ENCODE data around the gene MRPL24. TPM values are rescaled to one million over a fixed set of nuclear protein-coding genes. Genes with fewer than 3 reads are reported as not detected.

MRPL24 gene
- 10 to 100 TPM; 58.8 to 67.0 TPM for total RNA-seq

GRCh38 chr1:156740741-156741480 is at the start of gene MRPL24:
MRPL24 (minus strand) TSS chr1:156741088; CDS start chr1:156738704, 2,384 bp downstream.
- Mint-ChIP-seq H3K27me3 (no peaks in the 10 kb centered on the region), H3K4me3 (peak within 1 kb of the TSS; percentile 98), H3K27ac (peak within 1 kb of the TSS; percentile 88), H3K4me1 (peaks cover 28% of the 10 kb centered on the region), H3K36me3 (ENCODE audit: low read depth) (peaks cover 92% of the 10 kb centered on the region), H3K9me3 (no peaks in the 10 kb centered on the region)
- ATAC-seq (replicated peaks): peak; percentile 84

GRCh38 chr1:156789621-156790318 is 48.9 kb upstream of the MRPL24 start:
- Mint-ChIP-seq H3K27ac (peak overlapping the region; percentile 67), H3K4me3 (no peak overlapping the region)
- no peak for ATAC-seq (replicated peaks)

DNA sequence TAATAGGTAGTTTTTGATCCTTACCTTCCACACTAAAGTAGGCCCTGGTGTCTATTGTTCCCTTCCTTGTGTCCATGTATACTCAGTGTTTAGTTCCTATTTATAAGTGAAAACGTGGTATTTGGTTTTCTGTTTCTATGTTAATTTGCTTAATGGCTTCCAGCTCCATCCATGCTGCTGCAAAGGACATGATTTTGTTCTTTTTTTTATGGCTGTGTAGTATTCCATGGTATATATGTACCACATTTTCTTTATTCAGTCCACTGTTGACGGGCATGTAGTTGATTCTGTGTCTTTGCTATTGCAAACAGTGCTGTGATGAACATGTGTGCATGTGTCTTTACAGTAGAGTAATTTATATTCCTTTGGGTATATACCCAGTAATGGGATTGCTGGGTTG is 47.2 kb upstream of the MRPL24 start:
- H3K4me3 Mint-ChIP-seq: no peak overlapping the region
- no peak overlapping the region for H3K27ac Mint-ChIP-seq
- no peak for ATAC-seq (replicated peaks)
- peaks cover 94% of the 10 kb centered on the region for H3K36me3 Mint-ChIP-seq (ENCODE audit: low read depth)
- H3K27me3 Mint-ChIP-seq: no peaks in the 10 kb centered on the region
- H3K4me1 Mint-ChIP-seq: peaks cover 5% of the 10 kb centered on the region
- no peaks in the 10 kb centered on the region for H3K9me3 Mint-ChIP-seq

More at GRCh38 chr1:156789621-156790318, 48.9 kb upstream of the MRPL24 start:
- H3K27me3 Mint-ChIP-seq: no peaks in the 10 kb centered on the region
- H3K9me3 Mint-ChIP-seq: no peaks in the 10 kb centered on the region
- peaks cover 5% of the 10 kb centered on the region for H3K4me1 Mint-ChIP-seq
- H3K36me3 Mint-ChIP-seq (ENCODE audit: low read depth): peaks cover 97% of the 10 kb centered on the region

DNA sequence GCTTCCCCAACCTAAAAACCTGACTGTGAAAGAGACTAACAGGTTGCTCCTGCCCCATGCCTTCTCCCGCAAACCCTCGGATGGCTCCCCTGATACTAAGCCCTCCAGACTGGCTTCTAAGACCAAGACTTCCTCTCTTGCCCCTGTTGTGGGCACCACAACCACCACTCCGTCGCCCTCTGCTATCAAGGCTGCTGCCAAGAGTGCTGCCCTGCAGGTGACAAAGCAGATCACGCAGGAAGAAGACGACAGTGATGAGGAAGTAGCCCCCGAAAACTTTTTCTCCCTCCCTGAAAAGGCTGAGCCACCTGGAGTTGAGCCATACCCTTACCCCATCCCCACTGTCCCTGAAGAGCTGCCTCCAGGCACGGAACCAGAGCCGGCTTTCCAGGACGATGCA is 45.8 kb upstream of the MRPL24 start:
- H3K36me3 Mint-ChIP-seq (ENCODE audit: low read depth): peaks cover 94% of the 10 kb centered on the region
- no peak for ATAC-seq (replicated peaks)
- H3K9me3 Mint-ChIP-seq: no peaks in the 10 kb centered on the region
- H3K4me3 Mint-ChIP-seq: no peak overlapping the region
- no peaks in the 10 kb centered on the region for H3K27me3 Mint-ChIP-seq
- peaks cover 14% of the 10 kb centered on the region for H3K4me1 Mint-ChIP-seq
- H3K27ac Mint-ChIP-seq: no peak overlapping the region

- Mint-ChIP-seq H3K36me3 (ENCODE audit: low read depth) (peaks cover 95% of the 10 kb centered on the region), H3K27me3 (no peaks in the 10 kb centered on the region), H3K4me3 (no peak overlapping the region), H3K9me3 (no peaks in the 10 kb centered on the region), H3K27ac (no peak overlapping the region), H3K4me1 (peaks cover 21% of the 10 kb centered on the region)
- no peak for ATAC-seq (replicated peaks)
These were observed 44.6 kb upstream of the MRPL24 start for GRCh38 chr1:156785458-156785857.

DNA sequence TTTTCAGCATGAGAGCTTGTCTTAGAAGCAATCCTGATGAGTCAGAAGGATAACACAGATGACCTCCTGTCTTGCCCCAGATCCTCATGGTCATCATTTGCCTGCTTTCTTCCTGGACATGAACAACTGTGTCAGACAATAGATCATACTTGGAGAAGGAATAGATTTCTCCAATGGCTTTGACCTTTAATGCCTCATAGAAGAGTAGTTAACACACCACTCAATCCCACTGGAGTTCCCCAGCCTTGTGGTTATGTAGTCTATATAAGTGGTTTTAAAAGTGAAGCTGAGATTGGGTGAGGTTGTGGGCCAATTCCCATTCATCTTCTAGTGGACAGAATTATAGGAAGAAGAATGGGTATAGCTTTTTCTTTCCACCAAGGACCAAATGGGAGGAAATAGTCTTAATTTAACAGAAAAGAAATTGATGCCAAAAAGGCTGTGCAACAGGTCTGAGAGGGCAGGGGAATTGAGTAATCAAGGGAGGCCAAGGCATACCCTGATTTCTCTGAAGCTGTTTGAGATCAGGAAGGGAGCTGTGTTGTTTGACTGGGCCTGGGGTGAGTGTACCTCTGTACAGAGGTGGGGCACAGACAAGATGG is 40.8 kb upstream of the MRPL24 start:
- Mint-ChIP-seq H3K9me3 (no peaks in the 10 kb centered on the region), H3K4me3 (no peak overlapping the region), H3K36me3 (ENCODE audit: low read depth) (peaks cover 79% of the 10 kb centered on the region), H3K27ac (peak overlapping the region; percentile 56), H3K27me3 (no peaks in the 10 kb centered on the region), H3K4me1 (peaks cover 24% of the 10 kb centered on the region)
- ATAC-seq (replicated peaks): no peak

DNA sequence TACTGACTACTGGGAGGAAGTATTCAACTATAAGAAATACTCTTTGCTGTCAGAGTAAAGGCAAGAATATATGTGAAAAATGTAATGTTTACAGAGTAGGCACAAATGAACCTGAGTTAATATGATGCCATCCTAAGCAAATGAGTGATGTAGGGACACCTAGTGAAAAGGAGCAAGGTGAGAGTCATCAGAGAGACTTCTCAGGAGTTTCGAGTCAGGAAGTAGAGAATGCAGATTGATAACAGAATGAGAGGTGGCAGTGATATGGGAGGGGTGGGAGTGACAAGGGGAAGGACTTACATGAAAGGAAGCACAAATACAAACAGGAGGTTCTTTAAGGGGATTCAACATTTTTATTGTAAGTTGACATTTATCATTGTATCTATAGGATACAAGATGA is 36.7 kb upstream of the MRPL24 start:
- H3K4me3 Mint-ChIP-seq: no peak overlapping the region
- H3K27me3 Mint-ChIP-seq: no peaks in the 10 kb centered on the region
- peaks cover 73% of the 10 kb centered on the region for H3K36me3 Mint-ChIP-seq (ENCODE audit: low read depth)
- H3K9me3 Mint-ChIP-seq: no peaks in the 10 kb centered on the region
- peaks cover 45% of the 10 kb centered on the region for H3K4me1 Mint-ChIP-seq
- peak; percentile 60 for ATAC-seq (replicated peaks)
- H3K27ac Mint-ChIP-seq: peak overlapping the region; percentile 0

- Mint-ChIP-seq H3K27ac (peak overlapping the region; percentile 0), H3K27me3 (no peaks in the 10 kb centered on the region), H3K36me3 (ENCODE audit: low read depth) (peaks cover 73% of the 10 kb centered on the region), H3K4me3 (no peak overlapping the region), H3K4me1 (peaks cover 43% of the 10 kb centered on the region), H3K9me3 (no peaks in the 10 kb centered on the region)
- ATAC-seq (replicated peaks): no peak
These were observed 36.1 kb upstream of the MRPL24 start for GRCh38 chr1:156776942-156777341.

GRCh38 chr1:156775799-156776198 is 34.9 kb upstream of the MRPL24 start:
- peak overlapping the region; percentile 75 for H3K27ac Mint-ChIP-seq
- H3K4me1 Mint-ChIP-seq: peaks cover 42% of the 10 kb centered on the region
- H3K27me3 Mint-ChIP-seq: no peaks in the 10 kb centered on the region
- peaks cover 71% of the 10 kb centered on the region for H3K36me3 Mint-ChIP-seq (ENCODE audit: low read depth)
- peak overlapping the region; percentile 22 for H3K4me3 Mint-ChIP-seq
- peak; percentile 71 for ATAC-seq (replicated peaks)
- no peaks in the 10 kb centered on the region for H3K9me3 Mint-ChIP-seq

DNA sequence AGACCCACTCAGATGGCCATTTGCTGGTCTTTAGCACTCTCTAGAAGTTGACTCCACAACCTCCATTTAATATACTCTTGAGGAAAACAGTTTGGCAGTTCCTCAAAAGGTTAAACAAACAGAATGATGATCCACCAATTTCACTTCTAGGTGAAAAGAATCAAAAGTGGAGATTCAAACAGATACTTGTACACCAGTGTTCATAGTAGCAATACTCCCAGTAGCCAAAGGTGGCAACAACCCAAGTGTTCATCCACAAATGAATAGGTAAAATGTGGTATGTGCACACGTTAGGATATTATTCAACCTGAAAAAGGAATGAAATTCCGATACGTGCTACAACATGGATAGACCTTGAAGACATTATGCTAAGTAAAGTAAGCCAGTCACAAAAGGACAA is 32.7 kb upstream of the MRPL24 start:
- Mint-ChIP-seq H3K4me1 (peaks cover 56% of the 10 kb centered on the region), H3K27me3 (no peaks in the 10 kb centered on the region), H3K4me3 (peak overlapping the region; percentile 23), H3K27ac (peak overlapping the region; percentile 0), H3K9me3 (no peaks in the 10 kb centered on the region), H3K36me3 (ENCODE audit: low read depth) (peaks cover 88% of the 10 kb centered on the region)
- peak; percentile 56 for ATAC-seq (replicated peaks)

DNA sequence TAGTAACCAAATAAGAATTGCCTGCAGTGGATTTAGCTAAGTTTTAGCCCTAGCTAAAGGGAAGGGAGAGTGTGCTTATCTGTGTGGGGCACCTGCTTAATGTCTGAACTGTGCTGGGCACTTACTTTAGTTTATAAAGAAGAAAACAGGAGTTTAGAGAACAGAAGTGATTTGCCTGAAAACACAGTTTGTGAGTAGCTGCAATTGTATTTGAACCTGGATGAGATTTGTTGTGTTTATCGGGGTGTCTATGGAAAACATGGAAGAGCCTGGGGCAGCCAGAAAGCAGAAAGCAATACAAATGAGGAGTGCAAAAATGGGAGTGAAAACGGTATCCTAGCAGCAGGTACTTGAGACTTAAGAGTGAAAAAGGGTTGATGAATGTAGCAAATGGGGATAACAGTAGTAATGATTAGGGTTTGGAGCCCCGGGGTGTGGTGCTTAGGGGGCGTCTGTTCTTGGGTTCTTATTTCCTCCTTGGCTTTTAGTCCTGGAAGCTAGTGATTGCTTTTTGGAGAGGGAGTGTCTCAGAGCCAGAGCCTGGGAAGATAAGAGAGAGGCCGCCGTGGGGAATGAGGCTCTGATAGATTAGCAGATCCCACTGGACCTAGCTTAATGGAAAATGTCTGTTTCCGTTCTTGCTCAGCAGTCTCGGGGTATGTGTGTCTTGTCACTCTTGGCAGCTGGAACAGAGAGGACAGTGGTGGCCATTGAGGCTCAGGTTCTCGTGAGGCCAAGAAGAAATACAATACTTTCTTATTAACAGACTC is 32.0 kb upstream of the MRPL24 start:
- H3K36me3 Mint-ChIP-seq (ENCODE audit: low read depth): peaks cover 86% of the 10 kb centered on the region

GRCh38 chr1:156772222-156772621 is 31.3 kb upstream of the MRPL24 start:
- H3K4me1 Mint-ChIP-seq: peaks cover 54% of the 10 kb centered on the region
- peak overlapping the region; percentile 10 for H3K27ac Mint-ChIP-seq

More for the DNA sequence above, 32.0 kb upstream of the MRPL24 start:
- no peaks in the 10 kb centered on the region for H3K27me3 Mint-ChIP-seq
- no peak for ATAC-seq (replicated peaks)
- H3K27ac Mint-ChIP-seq: peak overlapping the region; percentile 10
- H3K4me3 Mint-ChIP-seq: peak overlapping the region; percentile 23
- H3K4me1 Mint-ChIP-seq: peaks cover 54% of the 10 kb centered on the region
- H3K9me3 Mint-ChIP-seq: no peaks in the 10 kb centered on the region

DNA sequence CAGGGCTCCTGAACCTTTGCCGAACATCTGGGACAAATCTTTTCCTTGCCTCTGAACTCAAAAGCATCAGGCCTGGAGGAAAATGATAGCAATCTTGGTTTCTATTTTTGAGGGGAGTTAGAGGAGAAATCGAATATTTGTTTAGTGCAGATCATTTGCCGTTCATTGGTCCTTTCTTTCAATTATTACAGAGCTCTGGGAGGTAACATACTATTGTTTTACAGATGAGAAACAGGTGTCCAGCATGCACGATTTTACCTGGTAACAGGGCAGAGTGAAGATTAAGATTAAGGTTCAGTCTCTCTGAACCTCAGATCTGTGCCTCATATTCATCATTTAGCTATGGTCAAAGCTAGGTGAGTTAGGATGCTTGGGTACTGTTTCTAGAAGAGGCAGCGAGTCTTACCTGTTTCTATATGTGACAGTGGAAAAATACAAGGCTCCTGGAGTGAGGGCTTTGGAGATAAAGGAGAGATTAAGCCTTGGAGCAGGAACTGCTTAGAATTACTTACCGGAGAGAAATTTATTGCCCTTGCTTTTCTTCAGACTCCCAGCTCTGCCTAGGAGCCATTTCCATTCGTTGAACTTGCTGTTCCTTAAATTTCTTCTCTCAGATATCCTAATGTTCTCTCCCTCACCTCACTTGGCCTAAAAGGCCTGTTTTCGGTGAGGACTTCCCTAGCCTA is 27.9 kb upstream of the MRPL24 start:
- Mint-ChIP-seq H3K27me3 (no peaks in the 10 kb centered on the region), H3K36me3 (ENCODE audit: low read depth) (peaks cover 54% of the 10 kb centered on the region), H3K9me3 (no peaks in the 10 kb centered on the region), H3K27ac (no peak overlapping the region), H3K4me3 (no peak overlapping the region), H3K4me1 (peaks cover 47% of the 10 kb centered on the region)
- no peak for ATAC-seq (replicated peaks)

More at GRCh38 chr1:156772222-156772621, 31.3 kb upstream of the MRPL24 start:
- Mint-ChIP-seq H3K27me3 (no peaks in the 10 kb centered on the region), H3K36me3 (ENCODE audit: low read depth) (peaks cover 80% of the 10 kb centered on the region), H3K4me3 (no peak overlapping the region), H3K9me3 (no peaks in the 10 kb centered on the region)
- ATAC-seq (replicated peaks): no peak

All from activated T-helper 17 cell treated with anti-CD3 and anti-CD28 coated beads, Interleukin-2, amount 50 U/mL, for 72 hours (primary cell).